ENCODE measurements around the gene HCLS1. TPM values are rescaled to one million over a fixed set of nuclear protein-coding genes. Genes with fewer than 3 reads are reported as not detected.

HCLS1 gene
- total and polyA plus RNA-seq, 2 experiments from 2014 or later = 0.11 to 0.57 TPM

Other genes starting within 250 kb of the HCLS1 start
- gene POLQ, start 114.9 kb downstream of the HCLS1 start, total RNA-seq = 3.0 and 7.1 TPM in 2 replicates
- 2.2 and 2.8 TPM in 2 replicates for gene POLQ, start 114.9 kb downstream of the HCLS1 start, polyA plus RNA-seq
- not detected in 2 replicates for gene ARGFX, start 93.0 kb downstream of the HCLS1 start, total RNA-seq
- not detected in 2 replicates for gene ARGFX, start 93.0 kb downstream of the HCLS1 start, polyA plus RNA-seq
- 7.3 and 18.0 TPM in 2 replicates for gene FBXO40, start 67.5 kb downstream of the HCLS1 start, total RNA-seq
- gene FBXO40, start 67.5 kb downstream of the HCLS1 start, polyA plus RNA-seq = 6.5 and 10.3 TPM in 2 replicates
- gene GOLGB1, start 88.8 kb upstream of the HCLS1 start, total RNA-seq = 23.2 and 46.1 TPM in 2 replicates
- gene GOLGB1, start 88.8 kb upstream of the HCLS1 start, polyA plus RNA-seq = 48.8 and 57.2 TPM in 2 replicates
- gene IQCB1, start 174.2 kb upstream of the HCLS1 start, total RNA-seq = 19.1 and 20.3 TPM in 2 replicates
- gene IQCB1, start 174.2 kb upstream of the HCLS1 start, polyA plus RNA-seq = 19.8 and 26.6 TPM in 2 replicates
- gene EAF2, start 174.3 kb upstream of the HCLS1 start, total RNA-seq = 0.67 and 1.7 TPM in 2 replicates
- gene EAF2, start 174.3 kb upstream of the HCLS1 start, polyA plus RNA-seq = 2.8 and 3.7 TPM in 2 replicates
- gene SLC15A2, start 233.5 kb upstream of the HCLS1 start, total RNA-seq = 0.28 and 2.7 TPM in 2 replicates
- 0.02 TPM in 1 of 2 replicates, not detected in the other for gene SLC15A2, start 233.5 kb upstream of the HCLS1 start, polyA plus RNA-seq

Measured in cardiac muscle cell (in vitro differentiated cells and primary cell).